ENCODE data around the gene DIPK2A. TPM values are rescaled to one million over a fixed set of nuclear protein-coding genes. Genes with fewer than 3 reads are reported as not detected.

DIPK2A gene
- total RNA-seq, 1 experiment from 2014 or later = 11.0 TPM

GRCh38 chr3:143988306-143988705 lies 16.7 kb downstream of the DIPK2A start:
- no peak overlapping the region for H3K9ac ChIP-seq (ENCODE audit: low read length)
- H2AFZ ChIP-seq (ENCODE audit: low read depth, low read length, poor library complexity, severe bottlenecking) = no peak overlapping the region
- RAD21 ChIA-PET (ENCODE audit: low non-redundant PET in 1 of 2, low total read pairs in 2 of 2, uncharacterized antibody in 2 of 2, unreplicated experiment in 2 of 2) = no interaction called here
- no peaks in the 10 kb centered on the region; the same call in 1 of the 2 replicates for H3K9me2 ChIP-seq (ENCODE audit: insufficient read depth)
- ATAC-seq (no peak), DNase-seq (ENCODE audit: low read depth, low spot score) (no peak)
- CTCF ChIA-PET = interaction anchor here (1.1 kb wide), 1 partner anchor 13 kb away, joined by 3 read pairs; no protein-coding TSS in a partner anchor
- H3K4me1 ChIP-seq (ENCODE audit: control insufficient read depth in 1 of 2, insufficient read depth in 2 of 2, low read length in 2 of 2) = no peaks in the 10 kb centered on the region
- H4K20me1 ChIP-seq (ENCODE audit: insufficient read depth) = no peaks in the 10 kb centered on the region
- H3K79me2 ChIP-seq (ENCODE audit: insufficient read depth, low read length) = peaks cover 24% of the 10 kb centered on the region
- H3K9me3 ChIP-seq (ENCODE audit: control insufficient read depth in 1 of 2, insufficient read depth in 1 of 2, low read depth in 1 of 2, low read length in 2 of 2) = no peaks in the 10 kb centered on the region
- H3K4me3 ChIP-seq (replicated peaks in 1 of 2; ENCODE audit: low read depth in 1 of 2, low read length in 2 of 2) = no peak overlapping the region
- H3K27ac ChIP-seq (ENCODE audit: low read depth, low read length) = no peak overlapping the region
- POLR2A ChIA-PET = no interaction called here
- intact Hi-C loops (cut with micrococcal nuclease) = no loop called here
- no peaks in the 10 kb centered on the region; a peak in 1 of 4 replicates for H3K36me3 ChIP-seq (ENCODE audit: control insufficient read depth in 1 of 2, insufficient read depth in 2 of 2, low read length in 2 of 2)
- TF ChIP-seq FOSL1 (IDR thresholded peaks at IDR 0.05; ENCODE audit: low read depth) = no peak
- TF ChIP-seq, protein P1, sequence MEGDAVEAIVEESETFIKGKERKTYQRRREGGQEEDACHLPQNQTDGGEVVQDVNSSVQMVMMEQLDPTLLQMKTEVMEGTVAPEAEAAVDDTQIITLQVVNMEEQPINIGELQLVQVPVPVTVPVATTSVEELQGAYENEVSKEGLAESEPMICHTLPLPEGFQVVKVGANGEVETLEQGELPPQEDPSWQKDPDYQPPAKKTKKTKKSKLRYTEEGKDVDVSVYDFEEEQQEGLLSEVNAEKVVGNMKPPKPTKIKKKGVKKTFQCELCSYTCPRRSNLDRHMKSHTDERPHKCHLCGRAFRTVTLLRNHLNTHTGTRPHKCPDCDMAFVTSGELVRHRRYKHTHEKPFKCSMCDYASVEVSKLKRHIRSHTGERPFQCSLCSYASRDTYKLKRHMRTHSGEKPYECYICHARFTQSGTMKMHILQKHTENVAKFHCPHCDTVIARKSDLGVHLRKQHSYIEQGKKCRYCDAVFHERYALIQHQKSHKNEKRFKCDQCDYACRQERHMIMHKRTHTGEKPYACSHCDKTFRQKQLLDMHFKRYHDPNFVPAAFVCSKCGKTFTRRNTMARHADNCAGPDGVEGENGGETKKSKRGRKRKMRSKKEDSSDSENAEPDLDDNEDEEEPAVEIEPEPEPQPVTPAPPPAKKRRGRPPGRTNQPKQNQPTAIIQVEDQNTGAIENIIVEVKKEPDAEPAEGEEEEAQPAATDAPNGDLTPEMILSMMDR (IDR thresholded peaks at IDR 0.05 in 2 of 3, conservative IDR thresholded peaks at IDR 0.05 in 1 of 3; ENCODE audit: borderline replicate concordance in 1 of 3, insufficient read depth in 1 of 3, low read depth in 2 of 3, low read length in 2 of 3) = no peak
- TF ChIP-seq SRF (IDR thresholded peaks at IDR 0.05; ENCODE audit: low read depth) = no peak
- no peak overlapping the region for H3K4me2 ChIP-seq (ENCODE audit: low read length)
- no peaks in the 10 kb centered on the region for H3K27me3 ChIP-seq (ENCODE audit: insufficient read depth, low read length)
- no TSS peak for BruUV-seq (replicated peaks)

DNA sequence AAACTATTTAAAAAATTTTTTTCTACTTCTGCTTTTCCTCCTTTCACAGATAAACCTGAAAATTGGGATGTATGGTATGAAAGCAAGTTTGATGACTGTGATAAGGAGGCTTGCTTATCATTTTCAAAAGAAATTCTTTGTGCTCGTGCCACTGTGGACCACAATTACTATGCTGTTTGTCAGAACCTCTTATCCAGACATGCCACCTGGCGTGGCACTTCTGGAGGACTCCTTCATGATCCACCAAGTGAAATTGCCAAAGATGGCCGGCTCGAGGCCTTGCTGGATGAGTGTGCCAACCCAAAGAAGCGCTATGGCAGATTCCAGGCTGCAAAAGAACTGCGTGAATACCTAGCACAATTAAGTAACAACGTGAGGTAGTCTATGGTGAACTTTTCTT lies 17.8 kb downstream of the DIPK2A start:
- no peak for DNase-seq (ENCODE audit: low read depth, low spot score)
- no peaks in the 10 kb centered on the region; the same call in 1 of the 2 replicates for H3K9me2 ChIP-seq (ENCODE audit: insufficient read depth)
- TF ChIP-seq SIN3A (IDR thresholded peaks at IDR 0.05; ENCODE audit: low read depth) = no peak
- TF ChIP-seq SRF (IDR thresholded peaks at IDR 0.05; ENCODE audit: low read depth) = no peak
- TF ChIP-seq EGR1 (IDR thresholded peaks at IDR 0.05; ENCODE audit: low read depth) = no peak
- TF ChIP-seq ATF3 (IDR thresholded peaks at IDR 0.05) = no peak
- TF ChIP-seq ELF1 (IDR thresholded peaks at IDR 0.05; ENCODE audit: borderline replicate concordance, low read depth) = no peak
- no peak for TF ChIP-seq POLR2A (IDR thresholded peaks at IDR 0.05; ENCODE audit: borderline replicate concordance, extremely low read depth, insufficient read depth, insufficient read length)
- no peak for TF ChIP-seq SP1 (IDR thresholded peaks at IDR 0.05; ENCODE audit: low read depth)
- no peak for TF ChIP-seq MAX (IDR thresholded peaks at IDR 0.05)
- TF ChIP-seq, protein P2, sequence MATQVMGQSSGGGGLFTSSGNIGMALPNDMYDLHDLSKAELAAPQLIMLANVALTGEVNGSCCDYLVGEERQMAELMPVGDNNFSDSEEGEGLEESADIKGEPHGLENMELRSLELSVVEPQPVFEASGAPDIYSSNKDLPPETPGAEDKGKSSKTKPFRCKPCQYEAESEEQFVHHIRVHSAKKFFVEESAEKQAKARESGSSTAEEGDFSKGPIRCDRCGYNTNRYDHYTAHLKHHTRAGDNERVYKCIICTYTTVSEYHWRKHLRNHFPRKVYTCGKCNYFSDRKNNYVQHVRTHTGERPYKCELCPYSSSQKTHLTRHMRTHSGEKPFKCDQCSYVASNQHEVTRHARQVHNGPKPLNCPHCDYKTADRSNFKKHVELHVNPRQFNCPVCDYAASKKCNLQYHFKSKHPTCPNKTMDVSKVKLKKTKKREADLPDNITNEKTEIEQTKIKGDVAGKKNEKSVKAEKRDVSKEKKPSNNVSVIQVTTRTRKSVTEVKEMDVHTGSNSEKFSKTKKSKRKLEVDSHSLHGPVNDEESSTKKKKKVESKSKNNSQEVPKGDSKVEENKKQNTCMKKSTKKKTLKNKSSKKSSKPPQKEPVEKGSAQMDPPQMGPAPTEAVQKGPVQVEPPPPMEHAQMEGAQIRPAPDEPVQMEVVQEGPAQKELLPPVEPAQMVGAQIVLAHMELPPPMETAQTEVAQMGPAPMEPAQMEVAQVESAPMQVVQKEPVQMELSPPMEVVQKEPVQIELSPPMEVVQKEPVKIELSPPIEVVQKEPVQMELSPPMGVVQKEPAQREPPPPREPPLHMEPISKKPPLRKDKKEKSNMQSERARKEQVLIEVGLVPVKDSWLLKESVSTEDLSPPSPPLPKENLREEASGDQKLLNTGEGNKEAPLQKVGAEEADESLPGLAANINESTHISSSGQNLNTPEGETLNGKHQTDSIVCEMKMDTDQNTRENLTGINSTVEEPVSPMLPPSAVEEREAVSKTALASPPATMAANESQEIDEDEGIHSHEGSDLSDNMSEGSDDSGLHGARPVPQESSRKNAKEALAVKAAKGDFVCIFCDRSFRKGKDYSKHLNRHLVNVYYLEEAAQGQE (IDR thresholded peaks at IDR 0.05; ENCODE audit: low read depth) = no peak
- no peak for TF ChIP-seq JUND (IDR thresholded peaks at IDR 0.05)
- no peak for TF ChIP-seq TCF7L2 (IDR thresholded peaks at IDR 0.05; ENCODE audit: borderline replicate concordance, extremely low read depth, insufficient read depth, insufficient read length)
- no peak for TF ChIP-seq FOSL1 (IDR thresholded peaks at IDR 0.05; ENCODE audit: low read depth)
- no peak for TF ChIP-seq EZH2phosphoT487 (IDR thresholded peaks at IDR 0.05; ENCODE audit: borderline replicate concordance)
- TF ChIP-seq CEBPB (IDR thresholded peaks at IDR 0.05; ENCODE audit: low read depth) = no peak
- TF ChIP-seq EZH2 (IDR thresholded peaks at IDR 0.05) = no peak
- TF ChIP-seq YY1 (IDR thresholded peaks at IDR 0.05; ENCODE audit: extremely low read depth, insufficient replicate concordance, low read depth, low read length) = no peak

More for the DNA sequence above, 17.8 kb downstream of the DIPK2A start:
- Histone ChIP-seq H3K4me1 (ENCODE audit: control insufficient read depth in 1 of 2, insufficient read depth in 2 of 2, low read length in 2 of 2) (no peaks in the 10 kb centered on the region), H3K27me3 (ENCODE audit: insufficient read depth, low read length) (no peaks in the 10 kb centered on the region), H3K9ac (ENCODE audit: low read length) (no peak overlapping the region), H3K27ac (ENCODE audit: low read depth, low read length) (no peak overlapping the region), H4K20me1 (ENCODE audit: insufficient read depth) (no peaks in the 10 kb centered on the region), H2AFZ (ENCODE audit: low read depth, low read length, poor library complexity, severe bottlenecking) (no peak overlapping the region), H3K4me2 (ENCODE audit: low read length) (no peak overlapping the region), H3K36me3 (ENCODE audit: control insufficient read depth in 1 of 2, insufficient read depth in 2 of 2, low read length in 2 of 2) (no peaks in the 10 kb centered on the region; a peak in 1 of 4 replicates), H3K9me3 (ENCODE audit: control insufficient read depth in 1 of 2, insufficient read depth in 1 of 2, low read depth in 1 of 2, low read length in 2 of 2) (no peaks in the 10 kb centered on the region), H3K4me3 (replicated peaks in 1 of 2; ENCODE audit: low read depth in 1 of 2, low read length in 2 of 2) (no peak overlapping the region), H3K79me2 (ENCODE audit: insufficient read depth, low read length) (peaks cover 16% of the 10 kb centered on the region)
- ChIA-PET CTCF (no interaction called here), RAD21 (ENCODE audit: low non-redundant PET in 1 of 2, low total read pairs in 2 of 2, uncharacterized antibody in 2 of 2, unreplicated experiment in 2 of 2) (no interaction called here), POLR2A (no interaction called here)
- no TSS peak for BruUV-seq (replicated peaks)
- no peak for ATAC-seq
- intact Hi-C loops (cut with micrococcal nuclease) = no loop called here

Data from HCT116 (cell line).